ENCODE results near the gene STX1B.

GRCh38 chr16:30942426-30942806, 68.0 kb downstream of the STX1B start:
- TF ChIP-seq CTCF (IDR thresholded peaks at IDR 0.05) (no peak), JUN (CRISPR knock-in tag; IDR thresholded peaks at IDR 0.05) (no peak), ZNF121 (CRISPR knock-in tag; IDR thresholded peaks at IDR 0.05) (no peak), SP1 (CRISPR knock-in tag; conservative IDR thresholded peaks at IDR 0.05) (no peak), ZNF317 (CRISPR knock-in tag; IDR thresholded peaks at IDR 0.05; ENCODE audit: borderline replicate concordance, low read depth) (no peak), ETV6 (CRISPR knock-in tag; IDR thresholded peaks at IDR 0.05) (no peak), IRF2 (CRISPR knock-in tag; IDR thresholded peaks at IDR 0.05; ENCODE audit: borderline replicate concordance, low read depth) (no peak), FOXP4 (CRISPR knock-in tag; IDR thresholded peaks at IDR 0.05) (no peak), ELF4 (CRISPR knock-in tag; IDR thresholded peaks at IDR 0.05; ENCODE audit: low read depth) (no peak), FOXJ3 (CRISPR knock-in tag; IDR thresholded peaks at IDR 0.05; ENCODE audit: borderline replicate concordance) (no peak), E2F1 (CRISPR knock-in tag; IDR thresholded peaks at IDR 0.05) (no peak)
- TF ChIP-seq, protein P1, sequence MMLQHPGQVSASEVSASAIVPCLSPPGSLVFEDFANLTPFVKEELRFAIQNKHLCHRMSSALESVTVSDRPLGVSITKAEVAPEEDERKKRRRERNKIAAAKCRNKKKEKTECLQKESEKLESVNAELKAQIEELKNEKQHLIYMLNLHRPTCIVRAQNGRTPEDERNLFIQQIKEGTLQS (CRISPR knock-in tag; conservative IDR thresholded peaks at IDR 0.05), result no peak
- TF ChIP-seq, protein P2, sequence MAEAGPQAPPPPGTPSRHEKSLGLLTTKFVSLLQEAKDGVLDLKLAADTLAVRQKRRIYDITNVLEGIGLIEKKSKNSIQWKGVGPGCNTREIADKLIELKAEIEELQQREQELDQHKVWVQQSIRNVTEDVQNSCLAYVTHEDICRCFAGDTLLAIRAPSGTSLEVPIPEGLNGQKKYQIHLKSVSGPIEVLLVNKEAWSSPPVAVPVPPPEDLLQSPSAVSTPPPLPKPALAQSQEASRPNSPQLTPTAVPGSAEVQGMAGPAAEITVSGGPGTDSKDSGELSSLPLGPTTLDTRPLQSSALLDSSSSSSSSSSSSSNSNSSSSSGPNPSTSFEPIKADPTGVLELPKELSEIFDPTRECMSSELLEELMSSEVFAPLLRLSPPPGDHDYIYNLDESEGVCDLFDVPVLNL (CRISPR knock-in tag; IDR thresholded peaks at IDR 0.05; ENCODE audit: borderline replicate concordance, low read depth), result no peak
- TF ChIP-seq, protein P3, sequence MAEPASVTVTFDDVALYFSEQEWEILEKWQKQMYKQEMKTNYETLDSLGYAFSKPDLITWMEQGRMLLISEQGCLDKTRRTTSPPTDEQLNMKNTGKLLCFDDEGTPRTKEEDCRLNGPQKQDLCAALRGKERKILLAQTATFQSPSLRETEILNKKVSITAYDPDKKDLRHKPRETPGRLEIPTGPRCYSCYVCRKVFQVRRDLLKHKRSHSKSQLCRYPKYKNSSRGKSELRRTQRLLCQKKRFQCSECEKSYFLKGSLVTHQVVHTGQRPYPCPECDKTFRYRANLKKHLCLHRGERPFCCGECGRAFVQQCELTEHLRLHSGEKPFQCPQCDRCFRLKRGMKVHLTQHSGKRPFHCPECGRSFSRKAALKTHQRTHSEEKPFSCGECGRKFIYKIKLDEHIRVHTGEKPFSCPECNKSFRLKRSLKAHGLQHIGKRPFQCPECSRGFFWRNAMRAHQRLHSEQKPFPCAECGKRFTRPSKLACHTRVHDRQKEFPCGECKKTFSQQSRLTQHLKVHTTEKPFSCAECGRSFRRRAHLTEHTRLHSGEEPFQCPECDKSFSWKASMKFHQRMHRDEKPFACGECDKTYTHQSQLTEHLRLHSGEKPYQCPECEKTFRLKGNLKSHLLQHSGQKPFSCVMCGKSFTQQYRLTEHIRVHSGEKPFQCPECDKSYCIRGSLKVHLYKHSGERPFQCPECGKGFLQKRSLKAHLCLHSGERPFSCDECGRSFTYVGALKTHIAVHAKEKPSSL (CRISPR knock-in tag; conservative IDR thresholded peaks at IDR 0.05), result no peak

All from WTC11 (cell line).